CD4-positive, alpha-beta T cell treated with Interleukin-4 for 4 hours (primary cell): ENCODE results near the gene DYRK1B.

Source experiments
- DNase-seq: peaks from one replicate; pipeline ENCODE4 v3.0.0-alpha.2; 2020

The DYRK1B gene

DNA sequence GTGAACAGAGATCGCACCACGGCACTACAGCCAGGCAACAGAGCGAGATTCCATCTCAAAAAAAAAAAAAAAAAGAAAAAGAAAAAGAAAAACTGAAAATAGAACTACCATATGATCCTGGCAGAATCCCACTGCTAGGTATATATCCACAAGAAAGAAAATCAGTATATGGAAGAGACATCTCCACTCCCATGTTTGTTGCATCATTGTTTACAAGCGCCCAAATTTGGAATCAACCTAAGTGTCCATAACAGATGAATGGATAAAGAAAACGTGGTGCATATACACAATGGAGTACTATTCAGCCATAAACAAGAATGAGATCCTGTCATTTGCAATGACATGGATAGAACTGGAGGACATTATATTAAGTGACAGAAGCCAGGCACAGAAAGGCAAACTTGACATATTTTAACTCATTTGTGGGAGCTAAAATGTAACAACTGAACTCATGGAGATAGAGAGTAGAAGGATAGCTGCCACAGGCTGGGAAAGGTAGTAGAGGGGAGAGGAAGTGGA is 26.1 kb downstream of the DYRK1B start:
- no peak for DNase-seq

DNA sequence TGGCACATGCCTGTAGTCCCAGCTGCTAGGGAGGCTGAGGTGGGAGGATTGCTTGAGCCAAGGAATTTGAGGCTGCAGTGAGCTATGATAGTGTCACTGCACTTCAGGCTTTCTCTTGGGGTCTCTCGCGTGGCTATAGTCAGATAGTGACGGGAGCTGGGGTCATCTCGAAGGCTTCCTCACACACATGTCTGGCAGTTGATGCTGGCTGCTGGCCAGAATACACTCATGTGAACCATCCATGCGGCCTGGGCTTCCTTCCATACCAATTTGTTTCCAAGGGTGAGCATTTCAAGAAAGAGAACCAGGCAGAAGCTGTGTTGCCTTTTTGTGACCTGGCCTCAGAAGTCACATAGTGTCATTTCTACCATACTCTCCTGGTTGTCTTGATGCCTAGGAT is 28.9 kb downstream of the DYRK1B start:
- DNase-seq = no peak

DNA sequence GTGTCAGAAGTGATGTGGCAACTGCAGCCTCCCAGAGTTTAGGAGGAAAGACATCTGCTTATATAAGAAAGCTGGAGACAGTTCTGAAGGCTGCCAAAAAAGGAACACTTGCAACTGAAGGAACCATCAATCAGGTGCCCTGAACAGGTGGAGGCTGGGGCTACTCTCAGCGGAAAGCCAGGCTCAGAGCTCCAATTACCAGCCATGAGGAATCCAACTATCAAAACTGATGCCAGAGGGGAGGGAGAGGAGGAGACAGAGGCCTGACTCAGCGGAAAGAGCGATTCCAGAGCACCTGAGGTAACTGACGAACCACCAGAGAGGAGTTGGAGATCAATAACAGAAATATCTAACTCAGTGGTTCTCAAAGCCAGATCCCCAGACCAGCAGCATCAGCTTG is 31.0 kb downstream of the DYRK1B start:
- DNase-seq = no peak

DNA sequence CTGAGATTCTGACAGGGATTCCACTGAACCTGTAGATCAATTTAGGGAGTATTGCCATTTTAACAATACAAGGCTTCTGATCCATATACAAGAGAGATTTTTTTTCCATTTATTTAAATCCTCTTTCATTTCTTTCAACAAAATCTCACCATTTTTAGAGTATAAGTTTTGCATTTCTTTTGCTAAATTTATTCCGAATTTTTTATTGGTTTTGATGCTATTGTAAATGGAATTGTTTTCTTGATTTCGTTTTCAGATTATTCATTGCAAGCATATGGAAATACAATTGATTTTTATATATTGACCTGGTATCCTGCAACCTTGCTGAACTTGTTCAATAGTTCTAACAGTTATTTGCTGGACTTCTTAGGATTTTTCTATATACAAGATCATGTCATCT is 36.9 kb downstream of the DYRK1B start:
- no peak for DNase-seq

DNA sequence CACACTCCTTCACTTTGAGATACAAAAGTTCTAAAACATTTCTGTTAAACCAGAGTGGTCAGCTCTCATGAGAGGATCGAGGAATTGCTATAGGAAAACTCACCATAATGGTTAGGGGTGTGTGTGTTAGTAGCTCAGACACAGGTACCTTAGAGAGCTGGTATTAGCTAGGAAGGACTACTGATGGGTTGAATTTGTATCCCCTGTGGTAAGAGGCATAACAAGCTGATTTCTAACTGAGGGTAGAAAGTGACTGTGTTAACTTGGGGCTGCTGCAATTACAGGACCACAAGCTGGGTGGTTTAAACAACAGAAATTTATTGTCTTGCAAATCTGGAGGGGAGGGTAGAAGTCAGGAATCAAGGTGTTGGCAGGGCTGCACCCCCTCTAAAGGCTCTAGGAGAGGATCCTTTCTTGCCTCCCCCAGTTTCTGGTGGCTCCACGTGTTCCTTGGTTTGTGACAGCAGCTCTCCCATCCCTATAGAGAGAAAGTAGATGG is 37.9 kb downstream of the DYRK1B start:
- no peak for DNase-seq

DNA sequence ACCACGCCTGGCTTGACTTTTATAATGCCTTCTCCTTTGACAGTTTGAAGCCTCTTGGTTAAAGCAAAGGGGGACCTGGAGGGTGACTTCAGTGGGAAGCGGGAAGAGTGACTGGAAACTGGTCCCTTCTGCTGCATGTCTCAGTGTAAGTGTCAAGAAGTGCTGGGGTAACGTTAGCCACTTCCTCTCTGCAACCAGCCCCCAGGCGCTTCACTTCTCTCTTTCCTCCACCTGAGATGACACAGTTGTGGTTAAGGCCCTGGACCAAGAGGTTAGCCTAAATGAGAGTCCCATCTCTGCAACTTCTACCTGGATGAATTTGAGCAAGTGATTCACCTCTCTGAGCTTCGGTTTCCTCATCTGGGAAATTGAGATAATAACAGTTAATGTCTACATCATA is 39.0 kb downstream of the DYRK1B start:
- DNase-seq = no peak

DNA sequence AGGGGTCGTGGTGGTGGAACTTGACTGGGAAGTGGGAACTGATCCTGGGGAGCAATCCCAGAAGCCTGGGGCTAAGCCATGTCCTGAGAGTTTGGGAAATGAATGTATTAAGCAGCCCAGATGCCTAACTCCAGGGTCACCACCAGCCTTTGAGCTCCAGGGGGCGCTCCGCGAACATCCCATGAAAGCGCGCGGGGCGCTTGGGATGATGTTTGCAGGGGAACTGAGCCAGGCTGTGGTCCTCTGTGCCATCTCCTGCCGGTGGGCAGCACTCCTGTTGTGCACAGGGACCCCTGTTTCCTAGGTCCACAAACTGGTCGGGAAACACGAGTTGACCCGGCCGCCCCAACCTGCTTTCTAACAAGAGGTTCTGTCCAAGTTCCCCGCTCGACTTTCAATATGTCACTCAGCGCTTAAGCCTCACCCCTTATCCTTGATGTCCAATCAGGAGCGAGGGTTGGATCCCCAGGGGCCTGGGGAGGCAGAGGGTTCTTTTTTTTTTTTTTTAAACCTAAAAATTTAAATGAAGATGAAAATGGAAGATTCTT is 40.9 kb downstream of the DYRK1B start:
- peak; percentile 64 for DNase-seq

DNA sequence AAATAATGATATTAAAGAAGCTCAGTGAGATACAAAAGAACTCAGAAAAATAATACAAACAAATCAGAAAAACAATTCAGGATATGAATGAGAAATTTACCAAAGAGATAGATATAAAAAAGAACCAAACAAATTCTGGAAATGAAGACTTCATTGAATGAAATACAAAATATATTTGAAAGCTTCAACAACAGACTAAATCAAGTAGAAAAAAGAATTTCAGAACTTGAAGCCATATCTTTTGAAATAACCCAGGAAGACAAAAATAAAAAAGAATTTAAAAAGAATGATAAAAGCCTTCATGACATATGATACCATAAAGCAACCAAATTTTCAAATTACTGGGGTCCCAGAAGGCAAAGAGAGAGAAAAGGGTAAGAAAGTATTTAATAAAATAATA is 45.7 kb downstream of the DYRK1B start:
- no peak for DNase-seq

DNA sequence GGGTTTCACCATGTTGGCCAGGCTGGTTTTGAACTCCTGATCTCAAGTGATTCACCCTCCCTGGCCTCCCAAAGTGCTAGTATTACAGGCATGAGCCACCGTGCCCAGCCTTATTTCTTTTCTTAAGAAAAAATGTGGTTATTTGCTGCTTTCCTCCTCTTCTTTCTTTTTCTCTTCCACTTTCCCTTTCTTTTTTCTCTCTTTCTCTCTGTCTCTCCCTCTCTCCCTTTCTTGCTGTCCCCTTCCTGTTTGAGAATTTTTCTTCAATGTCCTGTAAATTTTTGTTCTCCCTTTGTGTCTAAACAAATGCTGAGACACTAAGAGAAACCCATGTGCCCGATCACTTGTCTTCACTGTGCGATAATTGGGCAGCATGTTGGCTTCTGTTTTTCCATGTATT is 53.1 kb downstream of the DYRK1B start:
- DNase-seq = no peak

DNA sequence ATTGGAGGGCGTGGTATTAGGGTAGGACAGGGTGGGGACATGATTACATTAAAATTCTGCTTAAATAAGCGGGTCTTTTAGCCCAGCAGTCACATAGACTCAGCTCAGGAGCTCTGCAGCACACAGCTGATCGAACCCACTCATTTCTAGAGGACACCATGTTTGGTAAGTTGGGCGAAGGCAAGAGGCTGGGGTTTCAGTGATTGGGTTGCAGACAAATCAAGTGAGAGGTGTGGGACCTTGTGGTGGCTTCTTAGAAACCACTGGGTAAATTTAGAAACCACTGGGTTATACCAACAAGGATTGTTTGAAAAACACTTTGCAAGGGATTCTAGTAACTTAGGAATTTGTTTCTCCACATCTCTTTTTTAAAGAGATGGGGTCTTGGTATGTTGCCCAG is 55.2 kb downstream of the DYRK1B start, which contains the start of gene LEUTX:
TSS of gene LEUTX (plus strand) at position 92 of the 400 bp plus-strand sequence. CDS start at position 159, 67 bp downstream.
- no peak for DNase-seq
